ENCODE data around the gene BCORL1. TPM values are rescaled to one million over a fixed set of nuclear protein-coding genes. Genes with fewer than 3 reads are reported as not detected.

BCORL1 gene
- total and polyA plus RNA-seq, 2 donors (not counting 3 experiments of a cell fraction or from before 2014, with no cell fraction given) = 1.8 to 13.1 TPM

- intact Hi-C loops (cut with micrococcal nuclease) (loop anchor here (1.0 kb wide), 2 partner anchors 9 to 12 kb away; no protein-coding TSS in a partner anchor), dilution Hi-C loops (cut with MboI; ENCODE audit: extremely low pct_ligation_motif_present, low sequenced_read_pairs) (no loop called here)
- H3K27ac ChIP-seq (ENCODE audit: insufficient read depth, low read depth, low read length) = peak overlapping the region; percentile 66
- no peak overlapping the region for H2AFZ ChIP-seq (ENCODE audit: low read depth, low read length)
- H3K27me3 ChIP-seq (ENCODE audit: control insufficient read depth in 2 of 2, insufficient read depth in 2 of 2, low read length in 2 of 2) = no peaks in the 10 kb centered on the region
- peak; percentile 87 for DNase-seq (ENCODE audit: low read depth, low spot score)
- no peaks in the 10 kb centered on the region for H3K36me3 ChIP-seq (ENCODE audit: control insufficient read depth in 2 of 2, extremely low read depth in 1 of 2, insufficient read depth in 2 of 2, low read length in 2 of 2)
- H3K4me2 ChIP-seq (ENCODE audit: insufficient read depth, low read length) = peak overlapping the region; percentile 5
- H3K4me1 ChIP-seq (ENCODE audit: control insufficient read depth, extremely low read depth, insufficient read depth, low read length) = peaks cover 19% of the 10 kb centered on the region
- H3K9me1 ChIP-seq (replicated peaks; ENCODE audit: control insufficient read depth, extremely low read depth, insufficient read depth, low read length) = no peaks in the 10 kb centered on the region
- TF ChIP-seq GATA2 (IDR thresholded peaks at IDR 0.05; ENCODE audit: insufficient read depth, insufficient read length, low read depth, low read length) (peak; percentile 90), EZH2 (IDR thresholded peaks at IDR 0.05; ENCODE audit: borderline replicate concordance, low read depth, low read length, severe bottlenecking) (no peak), MYC (IDR thresholded peaks at IDR 0.05; ENCODE audit: low read depth, low read length) (no peak), POLR2AphosphoS5 (IDR thresholded peaks at IDR 0.05; ENCODE audit: insufficient read depth, low read depth, low read length) (peak; percentile 67)
- no peaks in the 10 kb centered on the region for H3K9me3 ChIP-seq (replicated peaks; ENCODE audit: control insufficient read depth, insufficient read depth, low read length)
- no peak overlapping the region for H3K9ac ChIP-seq (replicated peaks; ENCODE audit: extremely low read depth, insufficient read depth, low read length)
- ChIA-PET POLR2A (interaction anchor here (1.2 to 1.4 kb wide), 2 partner anchors 10 to 12 kb away, joined by 4 to 5 read pairs; no protein-coding TSS in a partner anchor), CTCF (interaction anchor here (0.7 to 2.2 kb wide), 5 partner anchors 12 to 37 kb away, joined by 4 to 9 read pairs (median 4); no protein-coding TSS in a partner anchor)
- H3K4me3 ChIP-seq (replicated peaks in 1 of 3; ENCODE audit: insufficient read depth in 1 of 3, low read depth in 1 of 3, low read length in 3 of 3) = no peak overlapping the region
- peak; percentile 88 for FAIRE-seq
- no TSS peak for BruUV-seq (replicated peaks)
- H4K20me1 ChIP-seq (replicated peaks; ENCODE audit: control insufficient read depth, extremely low read depth, insufficient read depth, low read length) = no peaks in the 10 kb centered on the region
- H3K79me2 ChIP-seq (ENCODE audit: control insufficient read depth, insufficient read depth, low read length) = peaks cover 63% of the 10 kb centered on the region
Measured at GRCh38 chrX:130097507-130098209, 115.2 kb downstream of the BCORL1 start.

GRCh38 chrX:130098210-130098552 lies 115.7 kb downstream of the BCORL1 start:
- H3K9me1 ChIP-seq (replicated peaks; ENCODE audit: control insufficient read depth, extremely low read depth, insufficient read depth, low read length) = no peaks in the 10 kb centered on the region
- intact Hi-C loops (cut with micrococcal nuclease) = loop anchor here (1.0 kb wide), 1 partner anchor 8 kb away; no protein-coding TSS in a partner anchor
- POLR2A ChIA-PET = interaction anchor here (1.2 to 1.4 kb wide), 2 partner anchors 10 to 12 kb away, joined by 4 to 5 read pairs; no protein-coding TSS in a partner anchor
- dilution Hi-C loops (cut with MboI; ENCODE audit: extremely low pct_ligation_motif_present, low sequenced_read_pairs) = no loop called here
- CTCF ChIA-PET = interaction anchor here (0.9 to 2.2 kb wide), 4 partner anchors 11 to 23 kb away, joined by 4 to 9 read pairs (median 5); no protein-coding TSS in a partner anchor
- no peak overlapping the region for H2AFZ ChIP-seq (ENCODE audit: low read depth, low read length)
- H3K27ac ChIP-seq (ENCODE audit: insufficient read depth, low read depth, low read length) = peak overlapping the region; percentile 66
- DNase-seq (ENCODE audit: low read depth, low spot score) (no peak), FAIRE-seq (no peak)
- H3K4me1 ChIP-seq (ENCODE audit: control insufficient read depth, extremely low read depth, insufficient read depth, low read length) = peaks cover 18% of the 10 kb centered on the region
- H3K4me3 ChIP-seq (replicated peaks in 1 of 3; ENCODE audit: insufficient read depth in 1 of 3, low read depth in 1 of 3, low read length in 3 of 3) = no peak overlapping the region
- H3K9me3 ChIP-seq (replicated peaks; ENCODE audit: control insufficient read depth, insufficient read depth, low read length) = no peaks in the 10 kb centered on the region
- H4K20me1 ChIP-seq (replicated peaks; ENCODE audit: control insufficient read depth, extremely low read depth, insufficient read depth, low read length) = no peaks in the 10 kb centered on the region
- BruUV-seq (replicated peaks) = no TSS peak
- no peak overlapping the region for H3K9ac ChIP-seq (replicated peaks; ENCODE audit: extremely low read depth, insufficient read depth, low read length)
- H3K79me2 ChIP-seq (ENCODE audit: control insufficient read depth, insufficient read depth, low read length) = peaks cover 63% of the 10 kb centered on the region
- H3K4me2 ChIP-seq (ENCODE audit: insufficient read depth, low read length) = peak overlapping the region; percentile 5
- no peaks in the 10 kb centered on the region for H3K36me3 ChIP-seq (ENCODE audit: control insufficient read depth in 2 of 2, extremely low read depth in 1 of 2, insufficient read depth in 2 of 2, low read length in 2 of 2)
- TF ChIP-seq JUN (IDR thresholded peaks at IDR 0.05; ENCODE audit: borderline replicate concordance, insufficient read depth, insufficient read length, low read depth) = no peak
- TF ChIP-seq POLR2A (IDR thresholded peaks at IDR 0.05; ENCODE audit: low read depth, low read length) = no peak
- TF ChIP-seq CTCF (IDR thresholded peaks at IDR 0.05; ENCODE audit: extremely low read depth in 1 of 2, insufficient read depth in 1 of 2, low read depth in 1 of 2, low read length in 2 of 2) = no peak
- H3K27me3 ChIP-seq (ENCODE audit: control insufficient read depth in 2 of 2, insufficient read depth in 2 of 2, low read length in 2 of 2) = no peaks in the 10 kb centered on the region

Measured in endothelial cell of umbilical vein (primary cell).